HUES64 (cell line): Measurements from ENCODE around the gene PRSS56.

Experiments used
- H3K27ac ChIP-seq: 2 replicates; pipeline ENCODE4 v1.7.0; 2013; ENCODE audit warnings: low read depth, low read length, inconsistent platforms
- H3K27me3 ChIP-seq: 2 replicates; pipeline ENCODE4 v1.6.1; 2013; ENCODE audit warnings: mild to moderate bottlenecking, low read length; ENCODE audit not compliant: insufficient read depth
- H3K36me3 ChIP-seq: 2 replicates; pipeline ENCODE4 v1.6.1; 2013; ENCODE audit warnings: mild to moderate bottlenecking, low read length; ENCODE audit not compliant: insufficient read depth
- H3K4me1 ChIP-seq: 2 replicates; pipeline ENCODE4 v1.6.1; 2013; ENCODE audit warnings: mild to moderate bottlenecking, low read length, moderate library complexity; ENCODE audit not compliant: insufficient read depth
- H3K4me3 ChIP-seq: 2 replicates; pipeline ENCODE4 v1.5.1; 2013; ENCODE audit warnings: mild to moderate bottlenecking, low read length, moderate library complexity
- H3K9ac ChIP-seq: 2 replicates; pipeline ENCODE4 v1.6.1; 2013; ENCODE audit warnings: mild to moderate bottlenecking, low read depth, low read length
- H3K9me3 ChIP-seq: 2 replicates; pipeline ENCODE4 v1.6.1; 2013; ENCODE audit warnings: low read depth, low read length; ENCODE audit not compliant: insufficient read depth
- WGBS: fragments of 150-250, 120-280 bp; methylation state at CpG from one replicate; pipeline ENCODE4 v1.1.7; 2013; ENCODE audit warnings: missing lambda C conversion rate; 5-methylcytosine and 5-hydroxymethylcytosine counted together

The PRSS56 gene

DNA sequence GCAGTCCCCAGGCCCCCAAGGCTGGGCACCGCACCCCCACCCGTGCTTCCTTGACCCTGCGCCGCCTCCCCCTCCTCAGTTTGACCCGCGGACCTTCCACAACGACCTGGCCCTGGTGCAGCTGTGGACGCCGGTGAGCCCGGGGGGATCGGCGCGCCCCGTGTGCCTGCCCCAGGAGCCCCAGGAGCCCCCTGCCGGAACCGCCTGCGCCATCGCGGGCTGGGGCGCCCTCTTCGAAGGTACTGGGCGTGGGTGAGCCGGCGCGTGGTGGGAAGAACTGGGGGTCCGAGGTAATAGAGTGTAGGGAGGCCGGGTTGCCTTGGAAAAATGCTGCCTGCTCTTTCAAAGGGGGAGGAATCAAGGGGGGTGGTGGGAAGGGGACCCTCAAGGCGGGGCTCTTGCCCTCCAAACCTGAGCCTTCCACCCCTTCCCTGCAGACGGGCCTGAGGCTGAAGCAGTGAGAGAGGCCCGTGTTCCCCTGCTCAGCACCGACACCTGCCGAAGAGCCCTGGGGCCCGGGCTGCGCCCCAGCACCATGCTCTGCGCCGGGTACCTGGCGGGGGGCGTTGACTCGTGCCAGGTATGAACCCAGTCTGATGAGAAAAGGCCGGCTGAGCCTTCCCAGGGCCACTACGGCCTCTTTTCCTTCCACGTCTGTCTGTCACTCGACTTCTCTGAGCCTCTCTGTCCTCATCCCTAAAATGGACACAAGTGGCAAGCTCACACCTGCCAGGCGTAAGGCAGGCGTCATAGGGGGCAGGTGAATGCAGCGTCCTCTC lies 2.6 kb downstream of the PRSS56 start:
- H3K9ac ChIP-seq = no peak overlapping the region
- H3K4me3 ChIP-seq = peak overlapping the region; percentile 49
- H3K27me3 ChIP-seq = peaks cover 68% of the 10 kb centered on the region
- no peaks in the 10 kb centered on the region for H3K9me3 ChIP-seq
- H3K36me3 ChIP-seq = no peaks in the 10 kb centered on the region
- peaks cover 3% of the 10 kb centered on the region for H3K4me1 ChIP-seq
- H3K27ac ChIP-seq = no peak overlapping the region
- WGBS = 35% methylated on average over 46 of the region's 46 CpGs

DNA sequence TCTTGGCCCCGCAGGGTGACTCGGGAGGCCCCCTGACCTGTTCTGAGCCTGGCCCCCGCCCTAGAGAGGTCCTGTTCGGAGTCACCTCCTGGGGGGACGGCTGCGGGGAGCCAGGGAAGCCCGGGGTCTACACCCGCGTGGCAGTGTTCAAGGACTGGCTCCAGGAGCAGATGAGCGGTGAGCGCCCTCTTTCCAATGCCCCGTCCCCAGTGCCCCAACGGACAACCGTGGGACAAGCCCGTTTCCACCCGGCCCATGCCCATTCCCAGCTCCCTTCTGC lies 3.2 kb downstream of the PRSS56 start:
- no peaks in the 10 kb centered on the region for H3K36me3 ChIP-seq
- peaks cover 3% of the 10 kb centered on the region for H3K4me1 ChIP-seq
- no peak overlapping the region for H3K27ac ChIP-seq
- no peaks in the 10 kb centered on the region for H3K9me3 ChIP-seq
- H3K27me3 ChIP-seq = peaks cover 69% of the 10 kb centered on the region
- WGBS = 15% methylated on average over 16 of the region's 16 CpGs
- H3K4me3 ChIP-seq = peak overlapping the region; percentile 49
- H3K9ac ChIP-seq = no peak overlapping the region

DNA sequence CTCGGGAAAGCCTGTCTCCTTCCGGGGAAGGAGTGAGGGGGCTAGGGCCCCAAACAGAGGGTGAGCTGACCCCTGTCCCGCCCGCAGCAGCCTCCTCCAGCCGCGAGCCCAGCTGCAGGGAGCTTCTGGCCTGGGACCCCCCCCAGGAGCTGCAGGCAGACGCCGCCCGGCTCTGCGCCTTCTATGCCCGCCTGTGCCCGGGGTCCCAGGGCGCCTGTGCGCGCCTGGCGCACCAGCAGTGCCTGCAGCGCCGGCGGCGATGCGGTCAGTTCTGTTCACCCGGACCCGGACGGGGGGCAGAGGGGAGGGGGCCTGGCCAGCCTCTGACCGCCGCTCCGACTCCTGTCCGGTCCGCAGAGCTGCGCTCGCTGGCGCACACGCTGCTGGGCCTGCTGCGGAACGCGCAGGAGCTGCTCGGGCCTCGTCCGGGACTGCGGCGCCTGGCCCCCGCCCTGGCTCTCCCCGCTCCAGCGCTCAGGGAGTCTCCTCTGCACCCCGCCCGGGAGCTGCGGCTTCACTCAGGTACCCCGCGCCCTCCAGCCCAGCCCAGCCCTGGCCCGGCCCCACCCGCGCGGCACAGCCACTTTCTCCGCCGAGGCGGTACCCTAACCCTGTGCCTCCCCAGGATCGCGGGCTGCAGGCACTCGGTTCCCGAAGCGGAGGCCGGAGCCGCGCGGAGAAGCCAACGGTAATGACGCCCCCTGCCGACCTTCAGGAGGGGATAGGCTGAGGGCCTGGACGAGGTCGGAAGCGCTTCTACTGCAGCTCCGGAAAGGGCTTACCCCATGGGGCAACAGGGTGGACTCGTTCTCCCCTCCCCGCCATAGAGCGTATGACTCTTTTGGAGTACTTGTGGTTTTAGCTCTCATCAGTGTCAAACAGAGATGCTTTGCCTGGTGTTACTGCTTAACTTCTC lies 3.8 kb downstream of the PRSS56 start:
- no peak overlapping the region for H3K9ac ChIP-seq
- H3K4me1 ChIP-seq = peaks cover 3% of the 10 kb centered on the region
- H3K27me3 ChIP-seq = peaks cover 64% of the 10 kb centered on the region
- H3K4me3 ChIP-seq = peak overlapping the region; percentile 49
- H3K27ac ChIP-seq = no peak overlapping the region
- H3K9me3 ChIP-seq = no peaks in the 10 kb centered on the region
- H3K36me3 ChIP-seq = no peaks in the 10 kb centered on the region
- 2% methylated on average over 75 of the region's 75 CpGs for WGBS

DNA sequence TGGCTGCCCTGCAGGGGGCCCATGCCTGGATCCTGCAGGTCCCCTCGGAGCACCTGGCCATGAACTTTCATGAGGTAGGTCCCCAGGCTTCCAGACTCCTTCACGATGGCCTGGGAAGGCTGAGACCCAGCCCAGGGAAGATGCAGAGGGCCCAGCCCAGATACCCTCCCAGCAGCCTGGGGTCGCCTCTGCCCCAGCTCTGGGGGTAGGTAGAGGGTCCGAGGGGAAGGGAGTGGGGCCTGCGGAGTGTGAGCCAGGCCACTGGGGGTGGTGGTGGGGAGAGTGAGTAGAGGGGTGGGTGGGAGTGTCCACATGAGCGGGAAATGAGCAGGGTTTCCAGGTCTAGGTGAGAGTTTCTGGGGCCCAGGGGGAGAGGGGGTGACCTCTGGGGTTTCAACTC lies 4.6 kb downstream of the PRSS56 start:
- Histone ChIP-seq H3K9ac (no peak overlapping the region), H3K27ac (no peak overlapping the region), H3K4me3 (no peak overlapping the region; the same call in 1 of the 2 replicates), H3K36me3 (no peaks in the 10 kb centered on the region), H3K9me3 (no peaks in the 10 kb centered on the region), H3K4me1 (peaks cover 3% of the 10 kb centered on the region), H3K27me3 (peaks cover 57% of the 10 kb centered on the region)
- 68% methylated on average over 6 of the region's 6 CpGs for WGBS

DNA sequence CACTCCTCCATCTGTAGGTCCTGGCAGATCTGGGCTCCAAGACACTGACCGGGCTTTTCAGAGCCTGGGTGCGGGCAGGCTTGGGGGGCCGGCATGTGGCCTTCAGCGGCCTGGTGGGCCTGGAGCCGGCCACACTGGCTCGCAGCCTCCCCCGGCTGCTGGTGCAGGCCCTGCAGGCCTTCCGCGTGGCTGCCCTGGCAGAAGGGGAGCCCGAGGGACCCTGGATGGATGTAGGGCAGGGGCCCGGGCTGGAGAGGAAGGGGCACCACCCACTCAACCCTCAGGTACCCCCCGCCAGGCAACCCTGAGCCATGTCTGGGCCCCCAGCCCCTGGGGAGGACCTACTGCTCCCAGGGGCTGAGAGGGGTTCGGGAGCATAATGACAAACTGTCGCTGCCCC lies 5.0 kb downstream of the PRSS56 start:
- WGBS = 80% methylated on average over 14 of the region's 14 CpGs
- H3K4me3 ChIP-seq = no peak overlapping the region
- no peak overlapping the region for H3K9ac ChIP-seq
- peaks cover 3% of the 10 kb centered on the region for H3K4me1 ChIP-seq
- H3K27ac ChIP-seq = no peak overlapping the region
- H3K36me3 ChIP-seq = no peaks in the 10 kb centered on the region
- H3K9me3 ChIP-seq = no peaks in the 10 kb centered on the region
- peaks cover 55% of the 10 kb centered on the region for H3K27me3 ChIP-seq

- Histone ChIP-seq H3K27ac (no peak within 1 kb of the TSS), H3K4me1 (peaks cover 3% of the 10 kb centered on the region), H3K9me3 (no peaks in the 10 kb centered on the region), H3K9ac (no peak within 1 kb of the TSS), H3K4me3 (no peak within 1 kb of the TSS), H3K27me3 (peaks cover 48% of the 10 kb centered on the region), H3K36me3 (no peaks in the 10 kb centered on the region)
- 32% methylated on average over 10 of the region's 18 CpGs for WGBS
Observed at GRCh38 chr2:232525791-232526371, 5.7 kb downstream of the PRSS56 start, which contains the start of gene CHRND. CHRND (plus strand) TSS chr2:232526160; CDS start chr2:232526216, 56 bp downstream.

DNA sequence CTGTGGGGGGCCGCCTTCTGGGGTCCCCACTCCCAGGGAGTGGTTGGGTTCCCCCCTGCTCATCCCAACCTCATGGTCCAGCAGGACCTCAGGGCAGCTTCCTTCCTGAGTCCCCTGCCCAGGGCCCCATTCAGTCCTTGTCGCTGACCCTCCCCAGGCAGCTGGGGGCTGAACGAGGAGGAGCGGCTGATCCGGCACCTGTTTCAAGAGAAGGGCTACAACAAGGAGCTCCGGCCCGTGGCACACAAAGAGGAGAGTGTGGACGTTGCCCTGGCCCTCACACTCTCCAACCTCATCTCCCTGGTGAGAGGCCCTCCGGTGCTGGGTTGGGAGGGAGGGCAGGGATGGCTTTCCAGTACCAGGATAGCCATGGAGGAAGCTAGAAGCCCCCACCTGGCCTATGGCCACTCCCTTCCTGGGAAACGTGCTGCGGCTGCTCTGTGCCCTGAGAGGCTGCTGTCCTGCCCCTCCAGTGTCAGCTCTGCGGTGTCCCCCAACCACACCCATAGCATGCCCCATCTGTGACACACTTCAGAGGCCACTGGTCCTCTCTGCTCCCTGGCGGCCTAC lies 6.3 kb downstream of the PRSS56 start:
- Histone ChIP-seq H3K9me3 (no peaks in the 10 kb centered on the region), H3K27ac (no peak overlapping the region), H3K36me3 (no peaks in the 10 kb centered on the region), H3K4me1 (peaks cover 3% of the 10 kb centered on the region), H3K9ac (no peak overlapping the region), H3K27me3 (peaks cover 42% of the 10 kb centered on the region), H3K4me3 (no peak overlapping the region)
- WGBS = 66% methylated on average over 11 of the region's 13 CpGs

- H3K27ac ChIP-seq = no peak overlapping the region
- no peaks in the 10 kb centered on the region for H3K9me3 ChIP-seq
- H3K36me3 ChIP-seq = no peaks in the 10 kb centered on the region
- WGBS = 84% methylated on average over 6 of the region's 6 CpGs
- H3K9ac ChIP-seq = no peak overlapping the region
- H3K4me1 ChIP-seq = peaks cover 3% of the 10 kb centered on the region
- peaks cover 27% of the 10 kb centered on the region for H3K27me3 ChIP-seq
- no peak overlapping the region for H3K4me3 ChIP-seq
Observed at GRCh38 chr2:232527905-232528470, 7.8 kb downstream of the PRSS56 start.

- no peaks in the 10 kb centered on the region for H3K36me3 ChIP-seq
- no peak overlapping the region for H3K9ac ChIP-seq
- H3K4me3 ChIP-seq = no peak overlapping the region
- peaks cover 3% of the 10 kb centered on the region for H3K4me1 ChIP-seq
- no peaks in the 10 kb centered on the region for H3K9me3 ChIP-seq
- 91% methylated on average over 11 of the region's 11 CpGs for whole genome bisulfite sequencing
- peaks cover 18% of the 10 kb centered on the region for H3K27me3 ChIP-seq
- no peak overlapping the region for H3K27ac ChIP-seq
Observed at GRCh38 chr2:232528746-232529460, 8.7 kb downstream of the PRSS56 start.

DNA sequence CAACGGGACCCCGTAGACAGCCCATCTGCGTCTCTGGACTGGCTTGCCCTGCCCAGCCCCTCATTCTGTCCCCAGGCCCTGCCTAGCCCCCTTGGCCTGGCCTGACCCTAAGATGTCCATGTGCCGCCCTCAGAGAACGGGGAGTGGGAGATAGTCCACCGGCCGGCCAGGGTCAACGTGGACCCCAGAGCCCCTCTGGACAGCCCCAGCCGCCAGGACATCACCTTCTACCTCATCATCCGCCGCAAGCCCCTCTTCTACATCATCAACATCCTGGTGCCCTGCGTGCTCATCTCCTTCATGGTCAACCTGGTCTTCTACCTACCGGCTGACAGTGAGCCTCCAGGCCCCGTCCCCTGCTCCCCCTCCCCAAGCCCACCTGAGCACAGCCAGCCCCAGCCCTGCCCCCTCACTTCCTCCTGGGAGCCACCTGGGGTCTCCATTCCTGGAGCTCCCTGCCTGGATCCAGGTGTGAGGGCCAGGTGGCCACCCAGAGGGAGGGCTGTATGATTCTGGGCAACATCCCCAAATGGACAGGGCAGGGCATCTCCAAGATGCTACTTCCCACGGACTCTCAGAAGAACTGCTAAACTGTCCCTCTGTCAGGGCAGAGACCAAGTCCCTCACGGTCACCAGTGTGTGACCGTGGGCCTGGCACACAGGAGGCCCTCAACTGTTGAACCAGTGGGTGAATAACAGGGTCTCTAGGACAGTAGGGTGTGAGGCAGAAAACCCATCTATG lies 9.8 kb downstream of the PRSS56 start:
- peaks cover 7% of the 10 kb centered on the region for H3K27me3 ChIP-seq
- H3K9ac ChIP-seq = no peak overlapping the region
- H3K4me1 ChIP-seq = no peaks in the 10 kb centered on the region
- 93% methylated on average over 17 of the region's 17 CpGs for WGBS
- no peaks in the 10 kb centered on the region for H3K9me3 ChIP-seq
- H3K27ac ChIP-seq = no peak overlapping the region
- no peak overlapping the region for H3K4me3 ChIP-seq
- H3K36me3 ChIP-seq = no peaks in the 10 kb centered on the region
